Measurements from ENCODE around the gene LMAN2. TPM values are rescaled to one million over a fixed set of nuclear protein-coding genes. Genes with fewer than 3 reads are reported as not detected.

LMAN2 gene
- total RNA-seq, 1 experiment from 2014 or later = 128 TPM

GRCh38 chr5:177357459-177358351, 6.2 kb upstream of the LMAN2 start, which contains the start of gene RGS14:
Gene RGS14 (plus strand): TSS chr5:177357924. CDS start chr5:177358025, 101 bp downstream.
- Histone ChIP-seq H3K4me1 (ENCODE audit: control insufficient read depth in 1 of 2, insufficient read depth in 2 of 2, low read length in 2 of 2) (peaks cover 5 to 14% of the 10 kb centered on the region in 2 experiments; a peak in 3 of 4 replicates), H3K27me3 (ENCODE audit: insufficient read depth, low read length) (no peaks in the 10 kb centered on the region), H3K27ac (ENCODE audit: low read depth, low read length) (no peak within 1 kb of the TSS), H3K79me2 (ENCODE audit: insufficient read depth, low read length) (no peaks in the 10 kb centered on the region), H3K4me2 (ENCODE audit: low read length) (no peak within 1 kb of the TSS), H4K20me1 (ENCODE audit: insufficient read depth) (no peaks in the 10 kb centered on the region), H3K9me3 (ENCODE audit: control insufficient read depth in 1 of 2, insufficient read depth in 1 of 2, low read depth in 1 of 2, low read length in 2 of 2) (peaks cover 0 to 4% of the 10 kb centered on the region in 2 experiments; a peak in 1 of 4 replicates), H3K4me3 (replicated peaks in 1 of 2; ENCODE audit: low read depth in 1 of 2, low read length in 2 of 2) (no peak within 1 kb of the TSS), H2AFZ (ENCODE audit: low read depth, low read length, poor library complexity, severe bottlenecking) (no peak within 1 kb of the TSS), H3K9ac (ENCODE audit: low read length) (no peak within 1 kb of the TSS), H3K36me3 (ENCODE audit: control insufficient read depth in 1 of 2, insufficient read depth in 2 of 2, low read length in 2 of 2) (no peaks in the 10 kb centered on the region), H3K9me2 (ENCODE audit: insufficient read depth) (no peaks in the 10 kb centered on the region)
- TF ChIP-seq ELF1 (IDR thresholded peaks at IDR 0.05; ENCODE audit: borderline replicate concordance, low read depth) (no peak), SP1 (IDR thresholded peaks at IDR 0.05; ENCODE audit: low read depth) (no peak), FOSL1 (IDR thresholded peaks at IDR 0.05; ENCODE audit: low read depth) (no peak), JUND (IDR thresholded peaks at IDR 0.05) (no peak), RAD21 (IDR thresholded peaks at IDR 0.05; ENCODE audit: low read depth) (no peak), SRF (IDR thresholded peaks at IDR 0.05; ENCODE audit: low read depth) (no peak), CEBPB (IDR thresholded peaks at IDR 0.05; ENCODE audit: low read depth) (no peak), POLR2A (IDR thresholded peaks at IDR 0.05; ENCODE audit: borderline replicate concordance, extremely low read depth, insufficient read depth, insufficient read length) (no peak)
- ATAC-seq (no peak), DNase-seq (ENCODE audit: low read depth, low spot score) (no peak)
- CTCF ChIA-PET = interaction anchor here (2.0 kb wide), 1 partner anchor 13 kb away, joined by 5 read pairs; no protein-coding TSS in a partner anchor
- RAD21 ChIA-PET (ENCODE audit: low non-redundant PET in 1 of 2, low total read pairs in 2 of 2, uncharacterized antibody in 2 of 2, unreplicated experiment in 2 of 2) = no interaction called here
- intact Hi-C loops (cut with micrococcal nuclease) = no loop called here
- BruUV-seq (replicated peaks) = no TSS peak
- POLR2A ChIA-PET = no interaction called here

- no peak overlapping the region for H3K4me3 ChIP-seq (replicated peaks in 1 of 2; ENCODE audit: low read depth in 1 of 2, low read length in 2 of 2)
- intact Hi-C loops (cut with micrococcal nuclease) = no loop called here
- ChIA-PET RAD21 (ENCODE audit: low non-redundant PET in 1 of 2, low total read pairs in 2 of 2, uncharacterized antibody in 2 of 2, unreplicated experiment in 2 of 2) (no interaction called here), POLR2A (no interaction called here), CTCF (interaction anchor here (3.2 kb wide), 1 partner anchor 12 kb away, joined by 15 read pairs; no protein-coding TSS in a partner anchor)
- H3K27ac ChIP-seq (ENCODE audit: low read depth, low read length) = no peak overlapping the region
- no peaks in the 10 kb centered on the region for H3K27me3 ChIP-seq (ENCODE audit: insufficient read depth, low read length)
- H3K4me2 ChIP-seq (ENCODE audit: low read length) = no peak overlapping the region
- H3K9ac ChIP-seq (ENCODE audit: low read length) = no peak overlapping the region
- H3K79me2 ChIP-seq (ENCODE audit: insufficient read depth, low read length) = no peaks in the 10 kb centered on the region
- no TSS peak for BruUV-seq (replicated peaks)
- no peaks in the 10 kb centered on the region for H3K9me2 ChIP-seq (ENCODE audit: insufficient read depth)
- ATAC-seq = no peak
- no peaks in the 10 kb centered on the region for H3K36me3 ChIP-seq (ENCODE audit: control insufficient read depth in 1 of 2, insufficient read depth in 2 of 2, low read length in 2 of 2)
- H4K20me1 ChIP-seq (ENCODE audit: insufficient read depth) = no peaks in the 10 kb centered on the region
- peaks cover 0 to 4% of the 10 kb centered on the region in 2 experiments; a peak in 1 of 4 replicates for H3K9me3 ChIP-seq (ENCODE audit: control insufficient read depth in 1 of 2, insufficient read depth in 1 of 2, low read depth in 1 of 2, low read length in 2 of 2)
- DNase-seq (ENCODE audit: low read depth, low spot score) = no peak
- no peak overlapping the region for H2AFZ ChIP-seq (ENCODE audit: low read depth, low read length, poor library complexity, severe bottlenecking)
- peaks cover 2 to 11% of the 10 kb centered on the region in 2 experiments; a peak in 2 of 4 replicates for H3K4me1 ChIP-seq (ENCODE audit: control insufficient read depth in 1 of 2, insufficient read depth in 2 of 2, low read length in 2 of 2)
- TF ChIP-seq POLR2A (IDR thresholded peaks at IDR 0.05; ENCODE audit: borderline replicate concordance, extremely low read depth, insufficient read depth, insufficient read length) (no peak), SRF (IDR thresholded peaks at IDR 0.05; ENCODE audit: low read depth) (no peak), SIN3A (IDR thresholded peaks at IDR 0.05; ENCODE audit: low read depth) (no peak), YY1 (IDR thresholded peaks at IDR 0.05; ENCODE audit: extremely low read depth, insufficient replicate concordance, low read depth, low read length) (no peak), CTCF (IDR thresholded peaks at IDR 0.05 in 2 of 3, conservative IDR thresholded peaks at IDR 0.05 in 1 of 3; ENCODE audit: borderline replicate concordance in 1 of 3, insufficient read depth in 1 of 3, low read depth in 2 of 3, low read length in 2 of 3) (no peak), ZNF274 (IDR thresholded peaks at IDR 0.05; ENCODE audit: low read depth, low read length) (no peak), POLR2AphosphoS5 (IDR thresholded peaks at IDR 0.05; ENCODE audit: low read depth, low read length) (no peak), ATF3 (IDR thresholded peaks at IDR 0.05) (no peak), EZH2 (IDR thresholded peaks at IDR 0.05) (no peak), EGR1 (IDR thresholded peaks at IDR 0.05; ENCODE audit: low read depth) (no peak), FOSL1 (IDR thresholded peaks at IDR 0.05; ENCODE audit: low read depth) (no peak), TCF7L2 (IDR thresholded peaks at IDR 0.05; ENCODE audit: borderline replicate concordance, extremely low read depth, insufficient read depth, insufficient read length) (no peak)
Observed at GRCh38 chr5:177357146-177357458, 5.6 kb upstream of the LMAN2 start.
